ENCODE results near the gene TESK2. TPM values are rescaled to one million over a fixed set of nuclear protein-coding genes. Genes with fewer than 3 reads are reported as not detected.

Gene TESK2
- total and polyA plus RNA-seq, 2 of the 13 experiments (the other 11 are each of a cell fraction or from before 2014, with no cell fraction given): 5.5 to 9.6 TPM

- peak; percentile 15; the same call in 1 of the 2 replicates for TF ChIP-seq TBX3 (IDR thresholded peaks at IDR 0.05; ENCODE audit: borderline replicate concordance)
- TF ChIP-seq CEBPZ (IDR thresholded peaks at IDR 0.05; ENCODE audit: low read length): no peak
- peak; percentile 83 for TF ChIP-seq NFIC (IDR thresholded peaks at IDR 0.05; ENCODE audit: low read length)
- no peak for TF ChIP-seq BRCA1 (CRISPR knock-in tag; IDR thresholded peaks at IDR 0.05)
- TF ChIP-seq ZSCAN25 (CRISPR knock-in tag; IDR thresholded peaks at IDR 0.05): no peak
- 0 out of 2 replicates have a peak, but pooled peaks have one; percentile 16 for TF ChIP-seq SOX13 (IDR thresholded peaks at IDR 0.05)
- peak in 1 of 2 experiments; percentile 92; a peak in 2 of 4 replicates for TF ChIP-seq SOX13 (CRISPR knock-in tag; conservative IDR thresholded peaks at IDR 0.05 in 1 of 2, IDR thresholded peaks at IDR 0.05 in 1 of 2)
- 0 out of 2 replicates have a peak, but pooled peaks have one; percentile 28 for TF ChIP-seq SMAD3 (CRISPR knock-in tag; IDR thresholded peaks at IDR 0.05)
- peak; percentile 96 for TF ChIP-seq ZMYM2 (CRISPR knock-in tag; IDR thresholded peaks at IDR 0.05)
- 0 out of 2 replicates have a peak, but pooled peaks have one; percentile 21 for TF ChIP-seq JUND (CRISPR knock-in tag; IDR thresholded peaks at IDR 0.05)
- TF ChIP-seq ZMYM3 (CRISPR knock-in tag; IDR thresholded peaks at IDR 0.05): peak; percentile 75
- peak; percentile 87 for TF ChIP-seq RCOR2 (CRISPR knock-in tag; IDR thresholded peaks at IDR 0.05)
- no peak for TF ChIP-seq ZFP62 (CRISPR knock-in tag; IDR thresholded peaks at IDR 0.05)
- peak; percentile 21; the same call in 1 of the 2 replicates for TF ChIP-seq CEBPG (CRISPR knock-in tag; IDR thresholded peaks at IDR 0.05)
- TF ChIP-seq ZNF724P (CRISPR knock-in tag; IDR thresholded peaks at IDR 0.05; ENCODE audit: borderline replicate concordance): no peak
- 0 out of 2 replicates have a peak, but pooled peaks have one; percentile 26 for TF ChIP-seq ATF1 (CRISPR knock-in tag; IDR thresholded peaks at IDR 0.05)
- TF ChIP-seq ZFX (CRISPR knock-in tag; IDR thresholded peaks at IDR 0.05; ENCODE audit: low read depth): peak; percentile 63; the same call in 1 of the 2 replicates
- TF ChIP-seq ZNF550 (CRISPR knock-in tag; IDR thresholded peaks at IDR 0.05; ENCODE audit: borderline replicate concordance): no peak
- no peak for TF ChIP-seq ZNF432 (CRISPR knock-in tag; IDR thresholded peaks at IDR 0.05; ENCODE audit: borderline replicate concordance)
- TF ChIP-seq ZFY (CRISPR knock-in tag; IDR thresholded peaks at IDR 0.05): peak; percentile 53; the same call in 1 of the 2 replicates
- TF ChIP-seq ELF3 (CRISPR knock-in tag; IDR thresholded peaks at IDR 0.05): no peak
- no peak for TF ChIP-seq SPEN (CRISPR knock-in tag; IDR thresholded peaks at IDR 0.05; ENCODE audit: low read depth)
- no peak for TF ChIP-seq ZFP36L1 (CRISPR knock-in tag; IDR thresholded peaks at IDR 0.05)
- peak; percentile 36; the same call in 1 of the 2 replicates for TF ChIP-seq IKZF5 (CRISPR knock-in tag; IDR thresholded peaks at IDR 0.05)
- no peak for TF ChIP-seq MBD4 (IDR thresholded peaks at IDR 0.05; ENCODE audit: borderline replicate concordance, low read length)
- no peak for TF ChIP-seq SETDB1 (CRISPR knock-in tag; IDR thresholded peaks at IDR 0.05; ENCODE audit: borderline replicate concordance)
- TF ChIP-seq SOX6 (IDR thresholded peaks at IDR 0.05): no peak
- TF ChIP-seq SOX6 (CRISPR knock-in tag; IDR thresholded peaks at IDR 0.05): peak; percentile 88
- no peak for TF ChIP-seq ZNF619 (CRISPR knock-in tag; IDR thresholded peaks at IDR 0.05)
- no peak for TF ChIP-seq ZNF841 (CRISPR knock-in tag; IDR thresholded peaks at IDR 0.05; ENCODE audit: borderline replicate concordance)
- peak; percentile 36; the same call in 1 of the 2 replicates for TF ChIP-seq ZNF441 (CRISPR knock-in tag; IDR thresholded peaks at IDR 0.05; ENCODE audit: borderline replicate concordance)
Observed at GRCh38 chr1:45335855-45336324, 155.1 kb downstream of the TESK2 start (continued).
